ENCODE measurements around the gene COL28A1.

GRCh38 chr7:7384228-7384627, 151.4 kb downstream of the COL28A1 start:
- TF ChIP-seq, protein P1, sequence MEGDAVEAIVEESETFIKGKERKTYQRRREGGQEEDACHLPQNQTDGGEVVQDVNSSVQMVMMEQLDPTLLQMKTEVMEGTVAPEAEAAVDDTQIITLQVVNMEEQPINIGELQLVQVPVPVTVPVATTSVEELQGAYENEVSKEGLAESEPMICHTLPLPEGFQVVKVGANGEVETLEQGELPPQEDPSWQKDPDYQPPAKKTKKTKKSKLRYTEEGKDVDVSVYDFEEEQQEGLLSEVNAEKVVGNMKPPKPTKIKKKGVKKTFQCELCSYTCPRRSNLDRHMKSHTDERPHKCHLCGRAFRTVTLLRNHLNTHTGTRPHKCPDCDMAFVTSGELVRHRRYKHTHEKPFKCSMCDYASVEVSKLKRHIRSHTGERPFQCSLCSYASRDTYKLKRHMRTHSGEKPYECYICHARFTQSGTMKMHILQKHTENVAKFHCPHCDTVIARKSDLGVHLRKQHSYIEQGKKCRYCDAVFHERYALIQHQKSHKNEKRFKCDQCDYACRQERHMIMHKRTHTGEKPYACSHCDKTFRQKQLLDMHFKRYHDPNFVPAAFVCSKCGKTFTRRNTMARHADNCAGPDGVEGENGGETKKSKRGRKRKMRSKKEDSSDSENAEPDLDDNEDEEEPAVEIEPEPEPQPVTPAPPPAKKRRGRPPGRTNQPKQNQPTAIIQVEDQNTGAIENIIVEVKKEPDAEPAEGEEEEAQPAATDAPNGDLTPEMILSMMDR (conservative IDR thresholded peaks at IDR 0.05; ENCODE audit: low read depth in 2 of 2): no peak
- no peak for TF ChIP-seq EZH2 (IDR thresholded peaks at IDR 0.05; ENCODE audit: low read depth, unreplicated experiment)
- no peak for TF ChIP-seq POLR2AphosphoS5 (IDR thresholded peaks at IDR 0.05; ENCODE audit: low read depth)
- TF ChIP-seq, protein P2, sequence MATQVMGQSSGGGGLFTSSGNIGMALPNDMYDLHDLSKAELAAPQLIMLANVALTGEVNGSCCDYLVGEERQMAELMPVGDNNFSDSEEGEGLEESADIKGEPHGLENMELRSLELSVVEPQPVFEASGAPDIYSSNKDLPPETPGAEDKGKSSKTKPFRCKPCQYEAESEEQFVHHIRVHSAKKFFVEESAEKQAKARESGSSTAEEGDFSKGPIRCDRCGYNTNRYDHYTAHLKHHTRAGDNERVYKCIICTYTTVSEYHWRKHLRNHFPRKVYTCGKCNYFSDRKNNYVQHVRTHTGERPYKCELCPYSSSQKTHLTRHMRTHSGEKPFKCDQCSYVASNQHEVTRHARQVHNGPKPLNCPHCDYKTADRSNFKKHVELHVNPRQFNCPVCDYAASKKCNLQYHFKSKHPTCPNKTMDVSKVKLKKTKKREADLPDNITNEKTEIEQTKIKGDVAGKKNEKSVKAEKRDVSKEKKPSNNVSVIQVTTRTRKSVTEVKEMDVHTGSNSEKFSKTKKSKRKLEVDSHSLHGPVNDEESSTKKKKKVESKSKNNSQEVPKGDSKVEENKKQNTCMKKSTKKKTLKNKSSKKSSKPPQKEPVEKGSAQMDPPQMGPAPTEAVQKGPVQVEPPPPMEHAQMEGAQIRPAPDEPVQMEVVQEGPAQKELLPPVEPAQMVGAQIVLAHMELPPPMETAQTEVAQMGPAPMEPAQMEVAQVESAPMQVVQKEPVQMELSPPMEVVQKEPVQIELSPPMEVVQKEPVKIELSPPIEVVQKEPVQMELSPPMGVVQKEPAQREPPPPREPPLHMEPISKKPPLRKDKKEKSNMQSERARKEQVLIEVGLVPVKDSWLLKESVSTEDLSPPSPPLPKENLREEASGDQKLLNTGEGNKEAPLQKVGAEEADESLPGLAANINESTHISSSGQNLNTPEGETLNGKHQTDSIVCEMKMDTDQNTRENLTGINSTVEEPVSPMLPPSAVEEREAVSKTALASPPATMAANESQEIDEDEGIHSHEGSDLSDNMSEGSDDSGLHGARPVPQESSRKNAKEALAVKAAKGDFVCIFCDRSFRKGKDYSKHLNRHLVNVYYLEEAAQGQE (IDR thresholded peaks at IDR 0.05; ENCODE audit: unreplicated experiment): no peak
